ENCODE measurements around the gene PRRX1.

PRRX1 gene

GRCh38 chr1:170770254-170770653 lies 106.3 kb downstream of the PRRX1 start:
- DNase-seq, result no peak

- DNase-seq, result no peak
These were observed 112.3 kb downstream of the PRRX1 start for GRCh38 chr1:170776252-170776651.

GRCh38 chr1:170776777-170777176 lies 112.8 kb downstream of the PRRX1 start:
- DNase-seq, result no peak

Measured in stimulated activated CD4-positive, alpha-beta T cell treated with anti-CD3 and anti-CD28 coated beads, Interleukin-2, amount 100 ng/mL, for 24 hours (primary cell).